H1 (cell line): ENCODE measurements around the gene MYL3. TPM values are rescaled to one million over a fixed set of nuclear protein-coding genes. Genes with fewer than 3 reads are reported as not detected.

Source experiments
- CTCF ChIA-PET: fragments of 300-600 bp; sonication (Branson Sonifier 250); formaldehyde crosslinking; loops from one replicate; lab custom pipeline; 2021; ENCODE audit not compliant: partially characterized antibody; lab: Charles Lee
- POLR2A ChIA-PET: fragments of 300-600 bp; sonication (Branson Sonifier 250); formaldehyde crosslinking; loops from one replicate; lab custom pipeline; 2021; ENCODE audit warnings: inconsistent platforms; ENCODE audit not compliant: partially characterized antibody; lab: Charles Lee
- DNase-seq, 2 experiments: peaks; one replicate each; pipeline versions ENCODE4 v3.0.0 to v3.0.0-alpha.2; 2010 to 2022; ENCODE audit warnings: low spot score in 2 of 2, low read depth in 1 of 2, mixed read lengths in 1 of 2
- FAIRE-seq: peaks from 2 replicates; lab custom pipeline; 2011; peaks lifted over from hg19 to GRCh38; lab: Jason Lieb, UNC
- H2AFZ ChIP-seq: 2 replicates; pipeline ENCODE4 v1.8.1; 2012; ENCODE audit warnings: low read length, inconsistent platforms
- H2AK5ac ChIP-seq: 2 replicates; pipeline ENCODE4 v1.6.1; 2013; ENCODE audit warnings: low read depth, low read length
- H2BK120ac ChIP-seq: replicated peaks from 2 replicates; pipeline ENCODE3; 2013; ENCODE audit warnings: low read depth, low read length, inconsistent platforms
- H2BK12ac ChIP-seq: 2 replicates; pipeline ENCODE4 v1.6.1; 2013; ENCODE audit warnings: low read depth, low read length
- H2BK15ac ChIP-seq: 2 replicates; pipeline ENCODE4 v1.6.1; 2013; ENCODE audit warnings: low read length
- H2BK20ac ChIP-seq: 2 replicates; pipeline ENCODE4 v1.6.1; 2013; ENCODE audit warnings: low read length
- H2BK5ac ChIP-seq: 2 replicates; pipeline ENCODE4 v1.6.1; 2013; ENCODE audit warnings: low read depth, low read length
- H3K14ac ChIP-seq: 2 replicates; pipeline ENCODE4 v1.6.1; 2013; ENCODE audit warnings: inconsistent platforms; ENCODE audit not compliant: insufficient read length
- H3K18ac ChIP-seq: 2 replicates; pipeline ENCODE4 v1.6.1; 2013; ENCODE audit warnings: low read length; ENCODE audit errors: extremely low read depth
- H3K23ac ChIP-seq: 2 replicates; pipeline ENCODE4 v1.6.1; 2013; ENCODE audit warnings: inconsistent platforms; ENCODE audit not compliant: insufficient read length
- H3K23me2 ChIP-seq: 2 replicates; pipeline ENCODE4 v1.6.1; 2013; ENCODE audit warnings: low read depth, low read length
- H3K27ac ChIP-seq: 2 replicates; pipeline ENCODE4 v1.6.1; 2011; ENCODE audit warnings: low read depth, low read length, inconsistent platforms
- H3K27me3 ChIP-seq, 4 experiments: replicated peaks in 1 of 4; 1 replicate in 1 of 4; 2 replicates in 3 of 4; pipeline versions ENCODE4 v1.6.1 to v1.8.1; 2011 to 2013; ENCODE audit warnings: low read length in 3 of 4, mild to moderate bottlenecking in 3 of 4, inconsistent platforms in 2 of 4, mixed read lengths in 2 of 4, moderate library complexity in 1 of 4; ENCODE audit not compliant: control insufficient read depth in 3 of 4, insufficient read depth in 3 of 4; ENCODE audit errors: extremely low read depth in 1 of 4
- H3K36me3 ChIP-seq, 4 experiments: 2 replicates each; pipeline versions ENCODE4 v1.6.1 to v1.8.1; 2011 to 2013; ENCODE audit warnings: mild to moderate bottlenecking in 4 of 4, low read length in 3 of 4, moderate library complexity in 2 of 4, control low read depth in 1 of 4, inconsistent platforms in 1 of 4; ENCODE audit not compliant: insufficient read depth in 4 of 4, control insufficient read depth in 2 of 4
- H3K4ac ChIP-seq: replicated peaks from 2 replicates; pipeline ENCODE3; 2013; ENCODE audit warnings: low read length, low read depth, mixed read lengths, inconsistent platforms; ENCODE audit not compliant: insufficient read length
- H3K4me1 ChIP-seq, 4 experiments: replicated peaks in 1 of 4; 1 replicate in 1 of 4; 2 replicates in 3 of 4; pipeline versions ENCODE4 v1.6.1 to v1.8.1; 2011 to 2013; ENCODE audit warnings: low read length in 3 of 4, inconsistent platforms in 2 of 4, mixed read lengths in 1 of 4; ENCODE audit not compliant: insufficient read depth in 4 of 4, control insufficient read depth in 3 of 4
- H3K4me2 ChIP-seq, 2 experiments: 2 replicates each; pipeline versions ENCODE4 v1.6.1 to v1.8.1; 2011 to 2013; ENCODE audit warnings: low read depth in 2 of 2, low read length in 2 of 2, control low read depth in 1 of 2, inconsistent platforms in 1 of 2, mild to moderate bottlenecking in 1 of 2; ENCODE audit not compliant: insufficient read depth in 1 of 2
- H3K4me3 ChIP-seq, 4 experiments: fragments of 200-600, 300-600 bp in 1 of 4; sonication (generic), shearing (Covaris generic), sonication (Bioruptor Twin) in 1 of 4; 2 replicates each; pipeline versions ENCODE4 v1.5.1 to v1.8.1; 2011 to 2016; ENCODE audit warnings: low read length in 4 of 4, low read depth in 3 of 4, control low read depth in 2 of 4, inconsistent platforms in 2 of 4, mild to moderate bottlenecking in 2 of 4, mixed read lengths in 1 of 4, moderate library complexity in 1 of 4; ENCODE audit not compliant: insufficient read depth in 2 of 4; ENCODE audit errors: extremely low read depth in 1 of 4
- H3K56ac ChIP-seq: replicated peaks from 2 replicates; pipeline ENCODE3; 2013; ENCODE audit warnings: low read depth, mild to moderate bottlenecking, mixed read lengths, low read length, inconsistent platforms; ENCODE audit not compliant: insufficient read length
- H3K79me1 ChIP-seq: 2 replicates; pipeline ENCODE4 v1.6.1; 2013; ENCODE audit warnings: low read depth, low read length, control low read depth
- H3K79me2 ChIP-seq, 2 experiments: 2 replicates each; pipeline versions ENCODE4 v1.6.1 to v1.8.1; 2012 to 2013; ENCODE audit warnings: low read length in 2 of 2, mild to moderate bottlenecking in 2 of 2, inconsistent platforms in 1 of 2; ENCODE audit not compliant: insufficient read depth in 2 of 2, control insufficient read depth in 1 of 2
- H3K9ac ChIP-seq, 4 experiments: replicated peaks in 1 of 4; 1 replicate in 1 of 4; 2 replicates in 3 of 4; pipeline versions ENCODE4 v1.6.1 to v1.8.1; 2011 to 2013; ENCODE audit warnings: low read depth in 3 of 4, low read length in 3 of 4, control low read depth in 2 of 4, mild to moderate bottlenecking in 2 of 4, moderate library complexity in 2 of 4, inconsistent platforms in 1 of 4; ENCODE audit errors: extremely low read depth in 1 of 4
- H3K9me3 ChIP-seq, 2 experiments: 2 replicates each; pipeline versions ENCODE4 v1.6.1 to v1.8.1; 2012 to 2013; ENCODE audit warnings: mild to moderate bottlenecking in 2 of 2, moderate library complexity in 2 of 2, control low read depth in 1 of 2, inconsistent platforms in 1 of 2, low read depth in 1 of 2, low read length in 1 of 2, mixed read lengths in 1 of 2; ENCODE audit not compliant: insufficient read depth in 2 of 2
- H4K20me1 ChIP-seq, 2 experiments: replicated peaks in 1 of 2; 2 replicates each; pipeline versions ENCODE3 to v1.8.1; 2011 to 2013; ENCODE audit warnings: inconsistent platforms in 2 of 2, low read length in 2 of 2, mild to moderate bottlenecking in 1 of 2; ENCODE audit not compliant: insufficient read depth in 2 of 2, control insufficient read depth in 1 of 2
- H4K5ac ChIP-seq: 2 replicates; pipeline ENCODE4 v1.6.1; 2013; ENCODE audit warnings: low read length, low read depth, mixed read lengths, inconsistent platforms; ENCODE audit not compliant: insufficient read length
- H4K8ac ChIP-seq: 2 replicates; pipeline ENCODE4 v1.8.0; 2013; ENCODE audit warnings: mild to moderate bottlenecking, moderate library complexity, low read length, inconsistent platforms; ENCODE audit not compliant: insufficient read depth; ENCODE audit errors: extremely low read depth
- H4K91ac ChIP-seq: replicated peaks from 2 replicates; pipeline ENCODE3; 2013; ENCODE audit warnings: low read length, mixed read lengths, inconsistent platforms; ENCODE audit not compliant: insufficient read length
- ASH2L ChIP-seq: fragments of 200-600, 300-600 bp; sonication (generic); IDR thresholded peaks from one replicate; pipeline ENCODE4 v1.7.1; 2017; ENCODE audit warnings: low read length
- CHD1 ChIP-seq: IDR thresholded peaks from 2 replicates; pipeline ENCODE4 v1.6.1; 2012; ENCODE audit warnings: low read depth, low read length, improper control_type of control experiment
- GABPA ChIP-seq: IDR thresholded peaks from 2 replicates; pipeline ENCODE4 v1.6.1; 2011; ENCODE audit warnings: mild to moderate bottlenecking, low read length, moderate library complexity, borderline replicate concordance; ENCODE audit not compliant: insufficient read depth
- NANOG ChIP-seq: IDR thresholded peaks from 2 replicates; pipeline ENCODE4 v1.6.1; 2011; ENCODE audit warnings: low read length, low read depth, mild to moderate bottlenecking, inconsistent platforms; ENCODE audit not compliant: insufficient read depth, poor library complexity, severe bottlenecking
- SRF ChIP-seq: IDR thresholded peaks from 2 replicates; pipeline ENCODE4 v1.6.1; 2011; ENCODE audit warnings: mild to moderate bottlenecking, low read depth, low read length, moderate library complexity
- TAF7 ChIP-seq: optimal IDR thresholded peaks from 2 replicates; pipeline ENCODE3; 2011; ENCODE audit warnings: low read depth, mild to moderate bottlenecking, inconsistent platforms, low read length, moderate library complexity, borderline replicate concordance
- TEAD4 ChIP-seq: IDR thresholded peaks from 2 replicates; pipeline ENCODE4 v1.6.1; 2012; ENCODE audit warnings: low read depth, low read length, inconsistent platforms, mixed read lengths
- WGBS, 2 experiments: shearing (Covaris generic) in 1 of 2; methylation state at CpG; one replicate each; pipeline versions ENCODE4 v1.1.6 to v1.1.7; 2013 to 2015; ENCODE audit warnings: low lambda C conversion rate in 2 of 2, mixed read lengths in 2 of 2, inconsistent platforms in 1 of 2, low coverage in 1 of 2, missing lambda C conversion rate in 1 of 2; ENCODE audit not compliant: insufficient replicate concordance in 2 of 2, insufficient coverage in 1 of 2, insufficient read length in 1 of 2; ENCODE audit errors: extremely low coverage in 1 of 2, missing lambda C conversion rate in 1 of 2; 5-methylcytosine and 5-hydroxymethylcytosine counted together
- polyA plus RNA-seq, 7 experiments: library from polyadenylated mRNA; depleted of rRNA in 3 of 7; stranded (reverse) in 5 of 7; unstranded in 2 of 7; fragments of >200 nt in 5 of 7; fragments of 200-250 nt in 2 of 7; gene quantifications; 1 replicate in 5 of 7; 2 replicates in 1 of 7; 4 replicates in 1 of 7; pipeline versions ENCODE4 v1.2.1 to v1.2.3, GENCODE V29; 2011 to 2013; ENCODE audit warnings: missing spikeins in 2 of 7, mixed read lengths in 2 of 7
- total RNA-seq: library from RNA; stranded (reverse); fragmentation: NEBNext Ultra II Directional; extraction: Animal tissue kit (Norgen Biotek cat#: 25700); gene quantifications from 2 replicates; pipeline ENCODE4 v1.2.1, GENCODE V29; 2021
- TF ChIP-seq, protein P1 (sequence below), 3 experiments: IDR thresholded peaks; 1 replicate in 2 of 3; 2 replicates in 1 of 3; pipeline versions ENCODE4 v1.5.1 to v1.6.1; 2011; ENCODE audit warnings: low read length in 3 of 3, mild to moderate bottlenecking in 3 of 3, inconsistent platforms in 2 of 3, low read depth in 1 of 3, moderate library complexity in 1 of 3; ENCODE audit not compliant: insufficient read depth in 1 of 3; ENCODE audit errors: control extremely low read depth in 1 of 3

Gene MYL3
- total and polyA plus RNA-seq, 2 of the 8 experiments (the other 6 are each of a cell fraction or from before 2014, with no cell fraction given), result 0.06 TPM; not detected in 1

- H3K4me3 ChIP-seq, result no peak overlapping the region
These were observed 15.7 kb upstream of the MYL3 start for GRCh38 chr3:46878781-46879436.

More at GRCh38 chr3:46878781-46879436, 15.7 kb upstream of the MYL3 start:
- H3K23ac ChIP-seq, result no peak overlapping the region
- ChIA-PET CTCF (interaction anchor here (1.0 to 13.1 kb wide), 7 partner anchors 12 to 183 kb away, joined by 3 to 88 read pairs (median 6); no protein-coding TSS in a partner anchor), POLR2A (interaction anchor here (0.6 kb wide), 1 partner anchor 184 kb away, joined by 3 read pairs; no protein-coding TSS in a partner anchor)
- no peak overlapping the region for H2BK20ac ChIP-seq
- no peak overlapping the region for H2BK15ac ChIP-seq
- FAIRE-seq (no peak), DNase-seq (no peak)
- H2BK12ac ChIP-seq, result no peak overlapping the region
- H3K4me2 ChIP-seq, result no peak overlapping the region
- no peak overlapping the region for H3K14ac ChIP-seq
- no peaks in the 10 kb centered on the region for H3K79me2 ChIP-seq
- peaks cover 0 to 9% (median 5%) of the 10 kb centered on the region in 4 experiments; a peak in 6 of 7 replicates for H3K4me1 ChIP-seq
- H2BK5ac ChIP-seq, result no peak overlapping the region
- no peak overlapping the region for H4K5ac ChIP-seq
- H2AK5ac ChIP-seq, result no peak overlapping the region
- no peak overlapping the region for H2AFZ ChIP-seq
- H3K4ac ChIP-seq, result no peak overlapping the region
- H4K8ac ChIP-seq, result no peak overlapping the region
- TF ChIP-seq NANOG, result no peak
- TF ChIP-seq SRF, result no peak
- TF ChIP-seq, protein P1, sequence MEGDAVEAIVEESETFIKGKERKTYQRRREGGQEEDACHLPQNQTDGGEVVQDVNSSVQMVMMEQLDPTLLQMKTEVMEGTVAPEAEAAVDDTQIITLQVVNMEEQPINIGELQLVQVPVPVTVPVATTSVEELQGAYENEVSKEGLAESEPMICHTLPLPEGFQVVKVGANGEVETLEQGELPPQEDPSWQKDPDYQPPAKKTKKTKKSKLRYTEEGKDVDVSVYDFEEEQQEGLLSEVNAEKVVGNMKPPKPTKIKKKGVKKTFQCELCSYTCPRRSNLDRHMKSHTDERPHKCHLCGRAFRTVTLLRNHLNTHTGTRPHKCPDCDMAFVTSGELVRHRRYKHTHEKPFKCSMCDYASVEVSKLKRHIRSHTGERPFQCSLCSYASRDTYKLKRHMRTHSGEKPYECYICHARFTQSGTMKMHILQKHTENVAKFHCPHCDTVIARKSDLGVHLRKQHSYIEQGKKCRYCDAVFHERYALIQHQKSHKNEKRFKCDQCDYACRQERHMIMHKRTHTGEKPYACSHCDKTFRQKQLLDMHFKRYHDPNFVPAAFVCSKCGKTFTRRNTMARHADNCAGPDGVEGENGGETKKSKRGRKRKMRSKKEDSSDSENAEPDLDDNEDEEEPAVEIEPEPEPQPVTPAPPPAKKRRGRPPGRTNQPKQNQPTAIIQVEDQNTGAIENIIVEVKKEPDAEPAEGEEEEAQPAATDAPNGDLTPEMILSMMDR (IDR thresholded peaks at IDR 0.05; ENCODE audit: control extremely low read depth in 1 of 3, insufficient read depth in 1 of 3, low read depth in 1 of 3, low read length in 3 of 3), result no peak
- TF ChIP-seq GABPA, result no peak
- no peak for TF ChIP-seq TEAD4
- TF ChIP-seq TAF7, result no peak
- no peak for TF ChIP-seq CHD1
- no peak for TF ChIP-seq ASH2L
- no peak overlapping the region for H4K91ac ChIP-seq
- peaks cover 5 to 15% of the 10 kb centered on the region in 2 experiments for H4K20me1 ChIP-seq
- H3K9ac ChIP-seq, result no peak overlapping the region
- H2BK120ac ChIP-seq, result no peak overlapping the region
- H3K23me2 ChIP-seq, result peaks cover 11% of the 10 kb centered on the region; the same call in 1 of the 2 replicates
- WGBS, 2 experiments, result 74% methylated on average over 2 of the region's 2 CpGs; no CpG with 5 or more reads in 1 of the 2 experiments
- H3K56ac ChIP-seq, result no peak overlapping the region
- H3K27ac ChIP-seq, result no peak overlapping the region
- H3K79me1 ChIP-seq, result no peaks in the 10 kb centered on the region
- no peaks in the 10 kb centered on the region for H3K36me3 ChIP-seq
- no peak overlapping the region for H3K18ac ChIP-seq
- peaks cover 31 to 78% (median 70%) of the 10 kb centered on the region in 4 experiments for H3K27me3 ChIP-seq
- no peaks in the 10 kb centered on the region for H3K9me3 ChIP-seq
